Uterus (tissue), 2 donors: ENCODE measurements around the gene LCTL.

ENCODE experiments used
- POLR2A ChIP-seq, 2 donors: fragments of 450-650 bp; IDR thresholded peaks; one replicate each; pipeline ENCODE4 v1.6.1; 2016; ENCODE audit warnings: antibody characterized with exemption in 2 of 2, mild to moderate bottlenecking in 1 of 2, moderate library complexity in 1 of 2
- TF ChIP-seq, protein P1 (sequence below), 4 experiments: fragments of 200-600 bp in 2 of 4; fragments of 450-650 bp in 2 of 4; sonication (generic) in 2 of 4; IDR thresholded peaks; one replicate each; pipeline ENCODE4 v1.5.1; 2016 to 2019; ENCODE audit warnings: antibody characterized with exemption in 4 of 4, mild to moderate bottlenecking in 2 of 4, moderate library complexity in 1 of 4

DNA sequence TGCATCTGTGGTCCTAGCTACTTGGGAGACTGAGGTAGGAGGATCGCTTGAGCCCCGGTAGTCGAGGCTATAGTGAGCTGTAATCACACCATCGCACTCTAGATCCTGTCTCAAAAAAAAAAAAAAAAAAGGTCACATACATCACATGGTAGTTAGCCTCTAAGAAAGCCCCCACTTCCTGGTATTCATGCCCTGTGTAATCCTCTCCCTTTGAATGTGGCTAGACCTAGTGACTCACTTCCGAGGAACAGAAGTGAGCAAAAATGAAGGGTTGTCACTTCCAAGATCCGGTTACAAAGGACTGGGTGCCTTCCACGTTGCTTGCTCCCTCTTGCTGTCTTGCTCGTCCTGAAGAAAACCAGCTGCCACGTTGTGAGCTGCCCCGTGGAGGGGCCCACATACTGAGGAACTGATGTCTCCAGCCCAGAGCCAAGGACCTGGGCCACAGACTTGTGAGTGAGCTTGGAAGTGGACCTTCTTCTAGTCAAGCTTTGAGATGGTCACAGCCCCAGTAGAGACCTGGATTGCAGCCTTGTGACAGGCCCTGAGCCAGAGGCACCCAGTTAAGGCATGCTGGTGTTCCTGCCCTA lies 12.6 kb upstream of the LCTL start:
- TF ChIP-seq POLR2A (IDR thresholded peaks at IDR 0.05): no peak
- TF ChIP-seq, protein P1, sequence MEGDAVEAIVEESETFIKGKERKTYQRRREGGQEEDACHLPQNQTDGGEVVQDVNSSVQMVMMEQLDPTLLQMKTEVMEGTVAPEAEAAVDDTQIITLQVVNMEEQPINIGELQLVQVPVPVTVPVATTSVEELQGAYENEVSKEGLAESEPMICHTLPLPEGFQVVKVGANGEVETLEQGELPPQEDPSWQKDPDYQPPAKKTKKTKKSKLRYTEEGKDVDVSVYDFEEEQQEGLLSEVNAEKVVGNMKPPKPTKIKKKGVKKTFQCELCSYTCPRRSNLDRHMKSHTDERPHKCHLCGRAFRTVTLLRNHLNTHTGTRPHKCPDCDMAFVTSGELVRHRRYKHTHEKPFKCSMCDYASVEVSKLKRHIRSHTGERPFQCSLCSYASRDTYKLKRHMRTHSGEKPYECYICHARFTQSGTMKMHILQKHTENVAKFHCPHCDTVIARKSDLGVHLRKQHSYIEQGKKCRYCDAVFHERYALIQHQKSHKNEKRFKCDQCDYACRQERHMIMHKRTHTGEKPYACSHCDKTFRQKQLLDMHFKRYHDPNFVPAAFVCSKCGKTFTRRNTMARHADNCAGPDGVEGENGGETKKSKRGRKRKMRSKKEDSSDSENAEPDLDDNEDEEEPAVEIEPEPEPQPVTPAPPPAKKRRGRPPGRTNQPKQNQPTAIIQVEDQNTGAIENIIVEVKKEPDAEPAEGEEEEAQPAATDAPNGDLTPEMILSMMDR (IDR thresholded peaks at IDR 0.05): no peak
